HG03558 (cell line): Measurements from ENCODE around the gene HTRA2.

ENCODE experiments used
- ATAC-seq: cut with Tn5 transposase; IDR thresholded peaks from one replicate; pipeline ENCODE4 v1.9.1; 2021; ENCODE audit warnings: moderate number of reproducible peaks; ENCODE audit not compliant: unreplicated experiment; ENCODE audit errors: extremely low read depth

The HTRA2 gene

GRCh38 chr2:74581463-74581862 is 51.7 kb downstream of the HTRA2 start:
- no peak for ATAC-seq

GRCh38 chr2:74582184-74582583 is 52.5 kb downstream of the HTRA2 start:
- ATAC-seq, result no peak
